ENCODE results near the gene GPS2.

The GPS2 gene

GRCh38 chr17:7294614-7295153 is 20.5 kb downstream of the GPS2 start, which contains the start of gene YBX2:
YBX2 (minus strand) TSS chr17:7294639; CDS start chr17:7294500, 139 bp downstream.
- DNase-seq: peak in 11 of 56 donors; percentile 6 to 60 (median 31)

- DNase-seq: no peak
Measured at GRCh38 chr17:7293816-7294613, 21.1 kb downstream of the GPS2 start.

GRCh38 chr17:7293159-7293558 is 22.0 kb downstream of the GPS2 start:
- DNase-seq: no peak

- DNase-seq: peak in 8 of 56 donors; percentile 6 to 60 (median 14)
Measured at GRCh38 chr17:7292729-7293128, 22.4 kb downstream of the GPS2 start.

- DNase-seq: no peak
Measured at GRCh38 chr17:7292194-7292593, 23.0 kb downstream of the GPS2 start.

- no peak for DNase-seq
Measured at GRCh38 chr17:7290685-7291084, 24.5 kb downstream of the GPS2 start.

GRCh38 chr17:7290166-7290565 is 25.0 kb downstream of the GPS2 start:
- no peak for DNase-seq

- DNase-seq: no peak
Measured at GRCh38 chr17:7289256-7290032, 25.7 kb downstream of the GPS2 start.

GRCh38 chr17:7285679-7286078 is 29.5 kb downstream of the GPS2 start:
- DNase-seq: no peak

- no peak for DNase-seq
Measured at GRCh38 chr17:7284911-7285310, 30.2 kb downstream of the GPS2 start.

GRCh38 chr17:7283471-7284216 is 31.5 kb downstream of the GPS2 start:
- DNase-seq: no peak

GRCh38 chr17:7282752-7283321 is 32.3 kb downstream of the GPS2 start:
- no peak for DNase-seq

GRCh38 chr17:7281953-7282751 is 33.0 kb downstream of the GPS2 start:
- peak in 1 of 56 donors; percentile 25 for DNase-seq

- DNase-seq: peak in 50 of 56 donors; percentile 31 to 92 (median 58)
Measured at GRCh38 chr17:7281074-7281952, 33.8 kb downstream of the GPS2 start, which contains the start of gene SLC2A4. SLC2A4 (plus strand) TSS chr17:7281718; CDS start chr17:7281935, 217 bp downstream.

- DNase-seq: peak in 50 of 56 donors; percentile 23 to 88 (median 61)
Measured at GRCh38 chr17:7280519-7281073, 34.6 kb downstream of the GPS2 start.

GRCh38 chr17:7279448-7279847 is 35.7 kb downstream of the GPS2 start:
- no peak for DNase-seq

- no peak for DNase-seq
Measured at GRCh38 chr17:7266784-7267183, 48.4 kb downstream of the GPS2 start.

- DNase-seq: no peak
Measured at GRCh38 chr17:7263801-7264078, 51.4 kb downstream of the GPS2 start.
